K562 (cell line): ENCODE results near the gene PHF10. TPM values are rescaled to one million over a fixed set of nuclear protein-coding genes. Genes with fewer than 3 reads are reported as not detected.

Experiments
- ATF1 ChIP-seq, 2 experiments: fragments of 450-650 bp in 1 of 2; IDR thresholded peaks; 2 replicates each; pipeline ENCODE4 v1.6.1; 2016; ENCODE audit warnings: missing compliant biosample characterization in 1 of 2, missing genetic modification characterization in 1 of 2
- CBFA2T3 ChIP-seq: fragments of 450-650 bp; IDR thresholded peaks from 2 replicates; pipeline ENCODE4 v1.6.1; 2017
- FOXJ3 ChIP-seq: sonication (generic); formaldehyde crosslinking; IDR thresholded peaks from 2 replicates; pipeline ENCODE4 v1.4.0; 2020; ENCODE audit warnings: mild to moderate bottlenecking, missing genetic modification reagents
- HLTF ChIP-seq: fragments of 450-650 bp; IDR thresholded peaks from 2 replicates; pipeline ENCODE4 v1.6.1; 2016
- HMBOX1 ChIP-seq: sonication (generic); IDR thresholded peaks from 2 replicates; pipeline ENCODE4 v1.6.1; 2016
- HNRNPH1 ChIP-seq: fragments of 200-400 bp; formaldehyde crosslinking; optimal IDR thresholded peaks from 2 replicates; pipeline ENCODE3; 2017; ENCODE audit warnings: low read depth, mild to moderate bottlenecking, low read length, moderate library complexity
- HNRNPK ChIP-seq: fragments of 200-400 bp; formaldehyde crosslinking; IDR thresholded peaks from one replicate; pipeline ENCODE4 v1.6.1; 2018; ENCODE audit warnings: mild to moderate bottlenecking, low read depth, low read length; ENCODE audit not compliant: poor library complexity, severe bottlenecking
- ILK ChIP-seq: fragments of 450-650 bp; IDR thresholded peaks from 2 replicates; pipeline ENCODE4 v1.6.1; 2016; ENCODE audit warnings: missing genetic modification characterization, low read depth, mild to moderate bottlenecking, missing compliant biosample characterization, moderate library complexity, borderline replicate concordance
- PBX2 ChIP-seq, 2 experiments: IDR thresholded peaks in 1 of 2; conservative IDR thresholded peaks in 1 of 2; 2 replicates each; pipeline ENCODE4 v1.6.1; 2016; ENCODE audit warnings: low read depth in 2 of 2, mild to moderate bottlenecking in 1 of 2, missing compliant biosample characterization in 1 of 2, missing genetic modification characterization in 1 of 2, moderate library complexity in 1 of 2
- TBP ChIP-seq: optimal IDR thresholded peaks from 2 replicates; pipeline ENCODE3; 2011; ENCODE audit warnings: low read depth, low read length, improper control_type of control experiment
- TEAD1 ChIP-seq, 2 experiments: fragments of 450-650 bp in 1 of 2; sonication (generic) in 1 of 2; formaldehyde crosslinking; IDR thresholded peaks; 2 replicates each; pipeline versions ENCODE4 v1.4.0 to v1.8.0; 2020 to 2022; ENCODE audit warnings: mild to moderate bottlenecking in 2 of 2, missing genetic modification reagents in 1 of 2
- ZBTB7A ChIP-seq: IDR thresholded peaks from 2 replicates; pipeline ENCODE4 v1.6.1; 2011; ENCODE audit warnings: low read depth, mild to moderate bottlenecking, low read length, moderate library complexity, borderline replicate concordance; ENCODE audit not compliant: control insufficient read depth
- ZBTB9 ChIP-seq: fragments of 450-650 bp; formaldehyde crosslinking; IDR thresholded peaks from 2 replicates; pipeline ENCODE4 v1.4.0; 2020; ENCODE audit warnings: mild to moderate bottlenecking, moderate library complexity
- ZNF12 ChIP-seq: sonication (generic); formaldehyde crosslinking; IDR thresholded peaks from 2 replicates; pipeline ENCODE4 v1.4.0; 2020; ENCODE audit warnings: mild to moderate bottlenecking, missing genetic modification reagents
- ZNF274 ChIP-seq: IDR thresholded peaks from 2 replicates; pipeline ENCODE4 v1.6.1; 2011; ENCODE audit warnings: low read depth, mild to moderate bottlenecking, low read length, moderate library complexity, borderline replicate concordance
- polyA plus RNA-seq, 8 experiments: library from polyadenylated mRNA; depleted of rRNA in 4 of 8; stranded (reverse) in 5 of 8; unstranded in 3 of 8; fragments of >200 nt; fragmentation: Nextera tagmentation in 2 of 8; fragmentation: Illumina TruSeq in 1 of 8; extraction: Ambion mirVana in 2 of 8; extraction: Trizol in 1 of 8; gene quantifications; 2 replicates each; pipeline versions ENCODE4 v1.2.1 to v1.2.3, GENCODE V29; 2011 to 2014; ENCODE audit warnings: inconsistent platforms in 1 of 8, missing spikeins in 1 of 8
- total RNA-seq, 7 experiments: library from RNA; depleted of rRNA in 6 of 7; stranded (reverse); fragments of >200 nt in 6 of 7; fragmentation: Illumina TruSeq in 2 of 7; extraction: Trizol in 2 of 7; gene quantifications; 2 replicates each; pipeline versions ENCODE4 v1.2.1 to v1.2.3, GENCODE V29; 2011 to 2021; ENCODE audit warnings: low replicate concordance in 1 of 7
- TF ChIP-seq, protein P1 (sequence below), 3 experiments: fragments of 200-800 bp in 1 of 3; fragments of 250-450 bp in 1 of 3; fragments of 450-650 bp in 1 of 3; sonication (Bioruptor Pico) in 1 of 3; sonication (Bioruptor generic) in 1 of 3; formaldehyde crosslinking in 1 of 3; IDR thresholded peaks; 2 replicates each; pipeline versions ENCODE4 v1.6.1 to v1.8.0; 2016 to 2022; ENCODE audit warnings: mild to moderate bottlenecking in 2 of 3, missing genetic modification characterization in 2 of 3, missing compliant biosample characterization in 1 of 3, moderate library complexity in 1 of 3

PHF10 gene
- total and polyA plus RNA-seq, 9 of the 15 experiments (the other 6 are each of a cell fraction or from before 2014, with no cell fraction given) = 23.9 to 88.9 (median 46.0) TPM

GRCh38 chr6:169701954-169702839 lies 22.1 kb downstream of the PHF10 start, which contains the start of the genes C6orf120 and WDR27 (continued):
- TF ChIP-seq PBX2 (CRISPR knock-in tag; IDR thresholded peaks at IDR 0.05; ENCODE audit: low read depth) (no peak), PBX2 (tag; conservative IDR thresholded peaks at IDR 0.05; ENCODE audit: low read depth) (no peak), HLTF (no peak; the same call in 1 of the 2 replicates), ZNF12 (CRISPR knock-in tag) (no peak), HNRNPH1 (no peak), FOXJ3 (CRISPR knock-in tag) (no peak), HNRNPK (peak; percentile 44), TEAD1 (CRISPR knock-in tag; IDR thresholded peaks at IDR 0.05) (peak in 1 of 2 experiments; percentile 61; a peak in 2 of 4 replicates), HMBOX1 (peak; percentile 40; the same call in 1 of the 2 replicates), ZBTB7A (peak; percentile 82), ZBTB9 (peak; percentile 40; the same call in 1 of the 2 replicates), ILK (tag) (no peak), ZNF274 (no peak; the same call in 1 of the 2 replicates), CBFA2T3 (no peak), ATF1 (CRISPR knock-in tag; IDR thresholded peaks at IDR 0.05) (no peak), ATF1 (tag; IDR thresholded peaks at IDR 0.05) (peak; percentile 93), TBP (peak; percentile 93)
- TF ChIP-seq, protein P1, sequence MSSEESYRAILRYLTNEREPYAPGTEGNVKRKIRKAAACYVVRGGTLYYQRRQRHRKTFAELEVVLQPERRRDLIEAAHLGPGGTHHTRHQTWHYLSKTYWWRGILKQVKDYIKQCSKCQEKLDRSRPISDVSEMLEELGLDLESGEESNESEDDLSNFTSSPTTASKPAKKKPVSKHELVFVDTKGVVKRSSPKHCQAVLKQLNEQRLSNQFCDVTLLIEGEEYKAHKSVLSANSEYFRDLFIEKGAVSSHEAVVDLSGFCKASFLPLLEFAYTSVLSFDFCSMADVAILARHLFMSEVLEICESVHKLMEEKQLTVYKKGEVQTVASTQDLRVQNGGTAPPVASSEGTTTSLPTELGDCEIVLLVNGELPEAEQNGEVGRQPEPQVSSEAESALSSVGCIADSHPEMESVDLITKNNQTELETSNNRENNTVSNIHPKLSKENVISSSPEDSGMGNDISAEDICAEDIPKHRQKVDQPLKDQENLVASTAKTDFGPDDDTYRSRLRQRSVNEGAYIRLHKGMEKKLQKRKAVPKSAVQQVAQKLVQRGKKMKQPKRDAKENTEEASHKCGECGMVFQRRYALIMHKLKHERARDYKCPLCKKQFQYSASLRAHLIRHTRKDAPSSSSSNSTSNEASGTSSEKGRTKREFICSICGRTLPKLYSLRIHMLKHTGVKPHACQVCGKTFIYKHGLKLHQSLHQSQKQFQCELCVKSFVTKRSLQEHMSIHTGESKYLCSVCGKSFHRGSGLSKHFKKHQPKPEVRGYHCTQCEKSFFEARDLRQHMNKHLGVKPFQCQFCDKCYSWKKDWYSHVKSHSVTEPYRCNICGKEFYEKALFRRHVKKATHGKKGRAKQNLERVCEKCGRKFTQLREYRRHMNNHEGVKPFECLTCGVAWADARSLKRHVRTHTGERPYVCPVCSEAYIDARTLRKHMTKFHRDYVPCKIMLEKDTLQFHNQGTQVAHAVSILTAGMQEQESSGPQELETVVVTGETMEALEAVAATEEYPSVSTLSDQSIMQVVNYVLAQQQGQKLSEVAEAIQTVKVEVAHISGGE (CRISPR knock-in tag; IDR thresholded peaks at IDR 0.05) = peak in 2 of 3 experiments; percentile 69 to 93; a peak in 4 of 6 replicates
